ENCODE results near the gene CIROP. TPM values are rescaled to one million over a fixed set of nuclear protein-coding genes. Genes with fewer than 3 reads are reported as not detected.

Gene CIROP
- total RNA-seq, 2 experiments from 2014 or later: not detected

DNA sequence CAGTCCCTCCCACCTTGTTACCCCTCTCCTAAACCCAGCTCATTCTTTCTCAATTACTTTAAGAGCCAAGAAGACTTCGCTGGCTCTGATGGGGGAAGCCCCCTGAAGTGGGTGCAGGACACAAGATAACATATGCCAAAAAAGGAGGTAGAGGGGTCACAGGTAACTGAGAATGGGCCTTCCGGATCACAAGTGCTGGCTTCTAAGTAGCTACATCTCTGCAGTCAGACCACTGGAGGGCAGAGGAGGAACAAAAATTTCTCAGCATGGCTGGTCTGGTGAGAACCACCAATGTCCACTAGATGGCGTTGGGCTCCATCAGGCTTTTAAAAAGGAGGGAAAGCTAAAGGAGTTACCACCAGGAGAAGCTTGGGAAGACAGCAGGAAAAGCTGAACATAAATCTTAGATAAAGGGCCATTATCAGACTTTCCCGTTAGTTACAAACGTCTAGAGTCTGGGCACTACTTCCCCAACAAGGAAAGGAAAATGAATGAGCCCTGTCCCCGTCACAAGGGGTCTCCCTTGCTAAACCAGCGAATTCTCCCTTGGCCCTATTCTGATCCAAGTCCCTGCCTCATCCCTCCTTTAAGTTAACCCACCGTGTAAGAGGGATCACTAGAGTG, 35.9 kb downstream of the CIROP start:
- intact Hi-C loops (cut with DNase I, micrococcal nuclease): loop anchor here in 1 of 2 experiments (1.0 kb wide), 2 partner anchors 40 to 118 kb away; no protein-coding TSS in a partner anchor
- POLR2A ChIA-PET: interaction anchor here (1.0 to 2.0 kb wide), 9 partner anchors 11 to 311 kb away, joined by 3 to 22 read pairs (median 5); partner anchors contain the start of genes ACIN1, C14orf119, CDH24 and PABPN1

GRCh38 chr14:23067847-23068788, 36.7 kb downstream of the CIROP start:
- Mint-ChIP-seq H3K27me3 (no peaks in the 10 kb centered on the region), H3K4me1 (ENCODE audit: low read depth) (peaks cover 49% of the 10 kb centered on the region), H3K27ac (peak overlapping the region; percentile 63), H3K4me3 (no peak overlapping the region), H3K36me3 (ENCODE audit: low read depth) (peaks cover 73% of the 10 kb centered on the region), H3K9me3 (no peaks in the 10 kb centered on the region)
- H3K4me3 ChIP-seq (ENCODE audit: low read length): no peak overlapping the region
- H3K4me1 ChIP-seq (ENCODE audit: insufficient read depth, low read length): peaks cover 36% of the 10 kb centered on the region
- ATAC-seq (ENCODE audit: poor library complexity) (no peak), DNase-seq (peak in 1 of 14 experiments; percentile 34)
- no peaks in the 10 kb centered on the region for H3K9me3 ChIP-seq (ENCODE audit: control insufficient read depth in 1 of 2, insufficient read depth in 1 of 2, low read length in 2 of 2)
- H3K27me3 ChIP-seq (ENCODE audit: control insufficient read depth in 1 of 2, insufficient read depth in 2 of 2, low read length in 2 of 2): no peaks in the 10 kb centered on the region
- no peak for TF ChIP-seq CTCF (IDR thresholded peaks at IDR 0.05)
- POLR2A ChIA-PET: interaction anchor here (1.0 to 2.0 kb wide), 9 partner anchors 10 to 312 kb away, joined by 3 to 22 read pairs (median 5); partner anchors contain the start of genes ACIN1, C14orf119, CDH24 and PABPN1
- H3K27ac ChIP-seq (ENCODE audit: low read depth in 1 of 2, low read length in 2 of 2): no peak overlapping the region
- CTCF ChIA-PET: interaction anchor here (0.6 to 2.0 kb wide), 48 partner anchors 8 to 501 kb away, joined by 3 to 27 read pairs (median 4); partner anchors contain the start of genes ACIN1, AJUBA, C14orf119 and HAUS4
- intact Hi-C loops (cut with DNase I, micrococcal nuclease): no loop called here
- H3K36me3 ChIP-seq (ENCODE audit: insufficient read depth, low read length): peaks cover 75% of the 10 kb centered on the region

More for the DNA sequence above, 35.9 kb downstream of the CIROP start:
- Histone ChIP-seq H3K4me1 (ENCODE audit: insufficient read depth, low read length) (peaks cover 36% of the 10 kb centered on the region), H3K9me3 (ENCODE audit: control insufficient read depth in 1 of 2, insufficient read depth in 1 of 2, low read length in 2 of 2) (no peaks in the 10 kb centered on the region), H3K36me3 (ENCODE audit: insufficient read depth, low read length) (peaks cover 69% of the 10 kb centered on the region), H3K27ac (ENCODE audit: low read depth in 1 of 2, low read length in 2 of 2) (no peak overlapping the region), H3K4me3 (ENCODE audit: low read length) (no peak overlapping the region), H3K27me3 (ENCODE audit: control insufficient read depth in 1 of 2, insufficient read depth in 2 of 2, low read length in 2 of 2) (no peaks in the 10 kb centered on the region)
- CTCF ChIA-PET: interaction anchor here (0.6 to 2.0 kb wide), 51 partner anchors 9 to 502 kb away, joined by 3 to 27 read pairs (median 4); partner anchors contain the start of genes ACIN1, AJUBA, C14orf119 and HAUS4
- no peaks in the 10 kb centered on the region for H3K9me3 Mint-ChIP-seq
- DNase-seq (peak; percentile 54 to 90 (median 65)), ATAC-seq (ENCODE audit: poor library complexity) (peak; percentile 73)
- no peaks in the 10 kb centered on the region for H3K27me3 Mint-ChIP-seq
- H3K4me1 Mint-ChIP-seq (ENCODE audit: low read depth): peaks cover 49% of the 10 kb centered on the region
- H3K36me3 Mint-ChIP-seq (ENCODE audit: low read depth): peaks cover 67% of the 10 kb centered on the region
- peak overlapping the region; percentile 63 for H3K27ac Mint-ChIP-seq
- TF ChIP-seq CTCF (IDR thresholded peaks at IDR 0.05): peak; percentile 97
- peak overlapping the region; percentile 78 for H3K4me3 Mint-ChIP-seq

Measured in CD4-positive, alpha-beta T cell (primary cell).